Activated naive CD8-positive, alpha-beta T cell treated with anti-CD3 and anti-CD28 coated beads, Interleukin-2, amount 10 ng/mL, durations not matched to agents 7 days and 5 days (primary cell): Measurements from ENCODE around the gene CD2AP. TPM values are rescaled to one million over a fixed set of nuclear protein-coding genes. Genes with fewer than 3 reads are reported as not detected.
"Not testable (repeated sequence)": the region's sequence is repeated elsewhere in the genome, so short reads cannot be mapped to it uniquely, and the experiment has no call there.

Experiments used
- ATAC-seq: fragments of 150-1000 bp; cut with Tn5 transposase; one replicate; pipeline ENCODE4 v1.10.0; 2021; ENCODE audit warnings: low read depth, moderate library complexity
- POLR2A ChIA-PET: fragments of 350-600 bp; sonication (Branson Sonifier 250); formaldehyde crosslinking; loops from one replicate; lab custom pipeline; 2021; ENCODE audit warnings: antibody characterized with exemption; lab: Charles Lee
- DNase-seq: peaks from one replicate; pipeline ENCODE4 v3.0.0; 2021
- H3K27ac Mint-ChIP-seq: one replicate; pipeline ENCODE4 v1.8.0; 2022; ENCODE audit warnings: mild to moderate bottlenecking, mixed read lengths
- H3K27me3 Mint-ChIP-seq: one replicate; pipeline ENCODE4 v1.8.0; 2022; ENCODE audit warnings: mild to moderate bottlenecking, moderate library complexity, mixed read lengths
- H3K36me3 Mint-ChIP-seq: one replicate; pipeline ENCODE4 v1.8.0; 2021; ENCODE audit warnings: mild to moderate bottlenecking, mixed read lengths
- H3K4me1 Mint-ChIP-seq: one replicate; pipeline ENCODE4 v1.8.0; 2021; ENCODE audit warnings: mixed read lengths
- H3K4me3 Mint-ChIP-seq: one replicate; pipeline ENCODE4 v1.8.0; 2022; ENCODE audit warnings: mild to moderate bottlenecking, moderate library complexity, mixed read lengths
- H3K9me3 Mint-ChIP-seq: one replicate; pipeline ENCODE4 v1.8.0; 2021; ENCODE audit warnings: mixed read lengths
- total RNA-seq, 2 experiments: library from RNA; stranded (reverse); gene quantifications; one replicate each; pipeline ENCODE4 v1.2.3, GENCODE V29; 2021

The CD2AP gene
- total RNA-seq: 10 to 100 TPM; 38.9 to 45.4 TPM

DNA sequence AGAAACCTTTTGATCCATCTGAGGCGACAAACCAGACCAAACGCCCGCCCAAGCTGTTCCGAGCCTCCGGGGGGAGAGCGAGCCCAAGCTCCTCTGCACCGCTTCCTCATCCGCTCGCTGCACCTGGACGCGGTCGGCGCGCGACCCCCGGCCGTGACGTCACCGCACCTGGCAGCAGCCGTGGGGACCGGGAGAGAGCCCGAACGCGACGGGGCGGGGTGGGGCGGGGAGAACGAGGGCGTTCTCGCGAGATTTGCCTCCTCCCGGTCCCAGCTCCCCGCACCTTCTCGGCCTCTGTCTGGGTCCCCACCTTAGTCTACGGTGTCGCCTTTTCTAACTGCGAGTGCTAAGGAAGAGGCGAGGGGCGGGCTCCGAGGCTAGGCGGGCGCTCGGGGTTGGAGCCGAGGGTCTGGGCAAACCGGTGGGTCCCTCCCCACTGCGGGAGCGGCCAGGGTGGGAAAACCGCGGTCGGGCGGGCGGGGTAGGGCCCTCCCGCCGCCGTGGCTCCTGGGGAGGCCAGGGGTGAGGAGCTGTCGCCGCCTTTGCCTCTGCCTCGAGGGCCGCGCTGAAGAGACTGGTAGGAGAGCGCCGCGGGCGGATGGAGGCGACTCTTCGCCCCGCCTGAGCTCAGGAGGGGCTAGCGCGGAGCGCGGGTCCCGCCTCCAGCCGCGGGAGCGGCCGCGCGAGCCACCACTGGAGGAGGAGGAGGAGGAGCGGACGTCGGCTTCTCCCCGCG, at the start of gene CD2AP:
TSS of gene CD2AP (plus strand) at position 293 of the 736 bp plus-strand sequence. CDS start 456 bp downstream, outside the sequence.
- Mint-ChIP-seq H3K9me3 (no peaks in the 10 kb centered on the region), H3K27ac (peak within 1 kb of the TSS; percentile 99), H3K27me3 (no peaks in the 10 kb centered on the region), H3K4me3 (peak within 1 kb of the TSS; percentile 100), H3K4me1 (peaks cover 30% of the 10 kb centered on the region), H3K36me3 (peaks cover 9% of the 10 kb centered on the region)
- DNase-seq (peak; percentile 94), ATAC-seq (peak; percentile 86)
- POLR2A ChIA-PET: interaction anchor here (0.6 to 4.4 kb wide), 24 partner anchors 10 to 274 kb away, joined by 3 to 101 read pairs (median 4); no protein-coding TSS in a partner anchor

GRCh38 chr6:47428288-47428687, 49.3 kb upstream of the CD2AP start:
- peaks cover 38% of the 10 kb centered on the region for H3K9me3 Mint-ChIP-seq
- peaks cover 4% of the 10 kb centered on the region for H3K4me1 Mint-ChIP-seq
- no peak overlapping the region for H3K4me3 Mint-ChIP-seq
- no peak for ATAC-seq
- H3K27me3 Mint-ChIP-seq: peaks cover 3% of the 10 kb centered on the region
- POLR2A ChIA-PET: no interaction called here
- no peak overlapping the region for H3K27ac Mint-ChIP-seq
- H3K36me3 Mint-ChIP-seq: peaks cover 31% of the 10 kb centered on the region
- no peak for DNase-seq

DNA sequence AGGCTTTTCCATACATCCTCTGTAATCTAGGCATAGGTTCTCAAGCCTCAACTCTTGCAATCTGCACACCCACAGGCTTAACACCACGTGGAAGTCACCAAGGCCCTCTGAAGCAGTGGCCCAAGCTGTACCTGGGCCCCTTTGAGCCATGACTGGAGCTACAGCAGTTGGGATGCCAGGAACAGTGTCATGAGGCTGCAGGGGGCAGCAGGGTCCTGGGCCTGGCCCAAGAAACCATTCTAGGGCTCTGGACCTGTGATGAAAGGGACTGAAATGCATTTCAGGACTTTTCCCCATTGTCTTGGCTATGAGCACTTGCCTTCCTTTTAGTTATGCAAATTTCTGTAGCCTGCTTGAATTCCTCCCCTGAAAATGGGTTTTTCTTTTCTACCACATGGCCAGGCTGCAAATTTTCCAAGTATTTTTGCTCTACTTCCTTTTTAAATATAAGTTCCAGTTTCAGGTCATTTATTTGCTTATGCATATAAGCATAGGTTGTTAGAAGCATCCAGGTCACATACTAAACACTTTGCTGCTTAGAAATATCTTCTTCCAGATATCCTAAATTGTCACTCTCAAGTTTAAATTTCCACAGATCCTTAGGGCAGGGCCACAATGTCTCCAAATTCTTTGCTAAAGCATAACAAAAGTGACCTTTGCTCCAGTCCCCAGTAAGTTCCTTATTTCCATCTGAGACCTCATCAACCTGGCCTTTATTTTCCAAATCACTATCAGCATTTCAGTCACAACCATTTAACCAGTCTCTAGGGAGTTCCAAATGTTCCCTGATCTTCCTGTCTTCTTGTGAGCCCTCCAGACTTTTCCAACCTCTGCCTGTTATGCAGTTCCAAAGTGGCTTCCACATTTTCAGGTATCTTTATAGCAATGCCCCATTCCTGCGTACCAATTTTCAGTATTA, 48.6 kb upstream of the CD2AP start:
- Mint-ChIP-seq H3K4me1 (peaks cover 4% of the 10 kb centered on the region), H3K36me3 (peaks cover 31% of the 10 kb centered on the region)

GRCh38 chr6:47434372-47435253, 43.0 kb upstream of the CD2AP start:
- POLR2A ChIA-PET: interaction anchor here (1.0 to 1.6 kb wide), 2 partner anchors 12 to 43 kb away, joined by 3 to 4 read pairs; partner anchors contain the start of gene CD2AP
- Mint-ChIP-seq H3K9me3 (peaks cover 19% of the 10 kb centered on the region), H3K27me3 (peaks cover 8% of the 10 kb centered on the region), H3K4me3 (no peak overlapping the region), H3K36me3 (peaks cover 5% of the 10 kb centered on the region), H3K4me1 (peaks cover 2% of the 10 kb centered on the region), H3K27ac (no peak overlapping the region)
- no peak for ATAC-seq
- DNase-seq: no peak

More for the DNA sequence above, 48.6 kb upstream of the CD2AP start:
- Mint-ChIP-seq H3K4me3 (no peak overlapping the region), H3K27ac (no peak overlapping the region), H3K9me3 (peaks cover 38% of the 10 kb centered on the region), H3K27me3 (peaks cover 3% of the 10 kb centered on the region)
- POLR2A ChIA-PET: no interaction called here
- ATAC-seq (no peak), DNase-seq (no peak)

- peaks cover 8% of the 10 kb centered on the region for H3K27me3 Mint-ChIP-seq
- no peak for ATAC-seq
- H3K9me3 Mint-ChIP-seq: peaks cover 15% of the 10 kb centered on the region
- no peak overlapping the region for H3K27ac Mint-ChIP-seq
- H3K4me3 Mint-ChIP-seq: no peak overlapping the region
- H3K36me3 Mint-ChIP-seq: peaks cover 4% of the 10 kb centered on the region
- POLR2A ChIA-PET: interaction anchor here (1.6 kb wide), 1 partner anchor 43 kb away, joined by 4 read pairs; the partner anchor contains the start of gene CD2AP
- peaks cover 2% of the 10 kb centered on the region for H3K4me1 Mint-ChIP-seq
- no peak for DNase-seq
These were observed 42.4 kb upstream of the CD2AP start for GRCh38 chr6:47435254-47435612.

DNA sequence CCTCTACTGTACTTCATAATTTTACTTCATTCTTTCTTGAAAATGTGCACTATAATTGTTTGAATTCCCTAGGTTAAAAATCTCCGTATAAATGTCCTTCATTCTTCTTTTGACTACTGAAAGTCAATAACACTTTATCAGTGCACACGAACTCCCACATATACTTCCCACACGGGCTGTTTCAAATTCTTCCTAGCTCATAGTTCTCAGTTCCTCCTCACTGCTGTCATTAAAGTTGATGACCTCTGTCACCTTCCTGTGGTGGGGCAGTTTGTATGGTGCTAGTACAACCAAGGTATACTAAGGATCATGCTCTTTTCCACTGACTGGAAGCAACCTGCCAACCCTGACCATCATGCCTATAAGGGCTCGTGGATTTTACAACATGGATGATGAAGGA, 40.0 kb upstream of the CD2AP start:
- H3K9me3 Mint-ChIP-seq: peaks cover 7% of the 10 kb centered on the region
- H3K27me3 Mint-ChIP-seq: peaks cover 8% of the 10 kb centered on the region
- POLR2A ChIA-PET: no interaction called here
- no peak overlapping the region for H3K27ac Mint-ChIP-seq
- H3K4me3 Mint-ChIP-seq: no peak overlapping the region
- H3K36me3 Mint-ChIP-seq: no peaks in the 10 kb centered on the region
- ATAC-seq: no peak
- H3K4me1 Mint-ChIP-seq: peaks cover 2% of the 10 kb centered on the region
- no peak for DNase-seq

- Mint-ChIP-seq H3K9me3 (peaks cover 5% of the 10 kb centered on the region), H3K4me3 (no peak overlapping the region), H3K36me3 (no peaks in the 10 kb centered on the region), H3K27ac (no peak overlapping the region), H3K4me1 (peaks cover 2% of the 10 kb centered on the region), H3K27me3 (peaks cover 8% of the 10 kb centered on the region)
- no peak for ATAC-seq
- DNase-seq: no peak
- POLR2A ChIA-PET: no interaction called here
These were observed 38.9 kb upstream of the CD2AP start for GRCh38 chr6:47438481-47439347.

DNA sequence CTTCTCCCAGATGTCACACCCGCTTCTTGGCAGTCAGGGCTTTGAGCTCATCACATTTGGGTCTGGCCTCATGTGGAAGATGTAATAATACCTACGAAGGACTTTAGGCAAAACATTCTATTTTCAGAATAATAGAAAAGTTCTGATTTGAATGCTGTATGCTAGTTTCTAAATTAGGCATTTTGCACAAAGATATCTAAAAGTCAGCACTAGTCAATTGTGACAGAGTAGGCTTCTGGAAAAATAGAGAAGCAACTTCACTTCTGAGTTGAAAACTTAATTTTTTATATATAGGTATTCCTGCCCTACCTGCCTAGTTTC, 38.3 kb upstream of the CD2AP start:
- Mint-ChIP-seq H3K4me1 (peaks cover 2% of the 10 kb centered on the region), H3K9me3 (peaks cover 5% of the 10 kb centered on the region), H3K4me3 (no peak overlapping the region), H3K27ac (no peak overlapping the region), H3K27me3 (peaks cover 8% of the 10 kb centered on the region), H3K36me3 (no peaks in the 10 kb centered on the region)
- ATAC-seq (no peak), DNase-seq (no peak)
- POLR2A ChIA-PET: no interaction called here

DNA sequence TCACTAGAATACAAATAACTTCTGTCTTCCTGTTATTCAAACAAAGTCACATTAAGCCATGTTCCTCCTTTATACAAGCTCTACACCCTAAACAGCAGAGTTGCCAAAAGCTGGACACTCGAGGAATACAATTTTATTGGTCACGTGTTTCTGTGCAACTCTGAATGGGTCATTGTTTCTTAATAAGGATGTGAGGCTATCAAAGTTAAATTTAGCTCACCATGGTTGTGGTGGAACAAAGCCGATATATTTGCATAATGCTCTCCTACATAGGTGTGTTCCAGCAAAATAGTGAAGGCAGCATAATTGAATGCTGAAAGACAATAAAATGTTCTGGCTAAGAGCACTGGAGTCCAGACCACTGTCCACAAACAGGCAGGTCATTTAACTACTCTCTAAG, 36.9 kb upstream of the CD2AP start:
- Mint-ChIP-seq H3K4me3 (no peak overlapping the region), H3K4me1 (peaks cover 2% of the 10 kb centered on the region), H3K9me3 (peaks cover 2% of the 10 kb centered on the region), H3K36me3 (no peaks in the 10 kb centered on the region), H3K27me3 (peaks cover 7% of the 10 kb centered on the region), H3K27ac (no peak overlapping the region)
- ATAC-seq: no peak
- POLR2A ChIA-PET: no interaction called here
- no peak for DNase-seq

- H3K27ac Mint-ChIP-seq, ATAC-seq, POLR2A ChIA-PET, H3K27me3 Mint-ChIP-seq, H3K4me1 Mint-ChIP-seq, H3K9me3 Mint-ChIP-seq, H3K36me3 Mint-ChIP-seq, DNase-seq, H3K4me3 Mint-ChIP-seq: not testable (repeated sequence)
These were observed 32.6 kb upstream of the CD2AP start for GRCh38 chr6:47444964-47445363.

DNA sequence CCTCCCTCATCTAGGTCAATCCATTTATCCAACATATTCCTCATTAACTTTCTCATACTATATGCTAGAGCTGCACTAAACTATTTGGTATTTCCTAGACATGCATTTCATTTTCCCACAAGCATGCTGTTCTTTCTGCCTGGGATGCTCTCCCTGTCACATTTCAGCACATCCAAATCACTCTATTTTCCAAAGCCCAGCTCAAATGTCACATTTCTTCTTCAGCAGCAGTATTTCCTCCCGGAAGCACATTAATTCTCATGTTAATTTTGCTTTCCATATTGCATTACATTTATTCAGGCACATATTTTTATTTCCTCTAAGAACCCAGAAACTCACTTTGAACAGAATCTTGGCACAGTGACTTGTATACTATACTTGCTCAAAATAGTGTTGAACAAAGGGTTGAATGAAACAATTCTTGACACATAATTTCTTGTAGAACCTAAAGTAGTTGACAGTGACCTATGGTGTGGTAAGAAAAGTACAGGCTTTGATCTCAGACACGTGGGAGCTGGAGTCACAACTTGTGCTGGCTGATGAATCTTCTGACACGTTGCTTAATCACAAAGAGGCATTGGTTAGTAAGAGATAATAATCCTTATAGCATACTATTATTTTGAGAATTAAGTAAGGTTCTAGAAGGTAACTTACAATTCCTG, 30.8 kb upstream of the CD2AP start:
- peaks cover 10% of the 10 kb centered on the region for H3K4me1 Mint-ChIP-seq
- H3K36me3 Mint-ChIP-seq: no peaks in the 10 kb centered on the region

DNA sequence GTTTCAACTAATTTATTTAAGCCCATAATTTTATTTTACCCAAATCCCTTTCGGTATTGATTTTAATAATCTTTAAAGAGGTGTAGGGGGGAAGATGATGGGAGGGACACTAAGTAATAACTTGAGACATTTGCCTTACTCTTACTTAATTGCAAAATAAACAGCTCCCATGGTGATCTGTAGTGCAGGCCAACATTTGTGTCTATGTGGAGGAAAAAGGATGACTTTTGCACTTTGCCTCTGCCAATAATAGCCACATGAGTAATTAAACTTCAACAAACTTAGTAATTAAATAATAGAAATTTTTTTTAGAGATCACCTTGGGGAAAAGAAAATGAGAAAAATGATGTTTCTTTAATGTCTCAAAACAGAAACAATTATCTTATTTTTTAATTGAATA, 29.9 kb upstream of the CD2AP start:
- Mint-ChIP-seq H3K4me3 (no peak overlapping the region), H3K9me3 (peaks cover 2% of the 10 kb centered on the region), H3K36me3 (no peaks in the 10 kb centered on the region), H3K27me3 (no peaks in the 10 kb centered on the region), H3K4me1 (peaks cover 10% of the 10 kb centered on the region), H3K27ac (no peak overlapping the region)
- no peak for ATAC-seq
- DNase-seq: no peak
- POLR2A ChIA-PET: no interaction called here

More for the DNA sequence above, 30.8 kb upstream of the CD2AP start:
- Mint-ChIP-seq H3K27me3 (no peaks in the 10 kb centered on the region), H3K27ac (peak overlapping the region; percentile 14), H3K9me3 (peaks cover 4% of the 10 kb centered on the region), H3K4me3 (peak overlapping the region; percentile 0)
- no peak for DNase-seq
- POLR2A ChIA-PET: interaction anchor here (1.0 to 1.3 kb wide), 2 partner anchors 12 to 31 kb away, joined by 3 to 4 read pairs; partner anchors contain the start of gene CD2AP
- ATAC-seq: peak; percentile 72
